ENCODE data around the gene PIP5K1C. TPM values are rescaled to one million over a fixed set of nuclear protein-coding genes. Genes with fewer than 3 reads are reported as not detected.
"Not testable (repeated sequence)": the region's sequence is repeated elsewhere in the genome, so short reads cannot be mapped to it uniquely, and the experiment has no call there.

The PIP5K1C gene
- total RNA-seq, 1 experiment from 2014 or later = 18.9 TPM

DNA sequence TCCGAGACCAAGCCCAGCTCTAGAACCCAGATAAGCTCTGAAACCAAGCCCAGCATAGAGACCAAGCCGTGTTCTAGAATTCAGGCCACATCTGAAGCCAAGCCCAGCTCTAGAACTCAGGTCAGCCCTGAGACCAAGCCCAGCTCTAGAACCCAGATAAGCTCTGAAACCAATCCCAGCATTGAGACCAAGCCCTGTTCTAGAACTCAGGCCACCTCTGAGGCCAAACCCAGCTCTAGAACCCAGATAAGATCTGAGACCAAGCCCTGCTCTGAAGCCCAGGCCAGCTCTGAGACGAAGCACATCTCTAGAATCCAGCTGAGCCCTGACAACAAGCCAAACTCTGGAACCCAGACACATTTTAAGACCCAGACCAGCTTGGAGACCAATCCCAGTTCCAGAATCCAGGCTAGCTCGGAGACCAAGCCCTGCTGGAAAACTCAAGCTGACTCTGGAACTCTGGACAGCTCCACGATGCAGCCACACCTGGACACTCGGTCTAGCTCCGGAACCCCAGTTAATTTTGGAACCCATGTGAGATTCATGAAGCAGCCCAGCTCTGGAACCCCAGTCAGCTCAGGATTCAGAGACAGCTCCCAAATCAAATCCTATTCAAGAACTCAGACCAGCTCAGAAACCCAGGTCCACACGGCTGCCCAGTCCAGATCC lies 109.1 kb downstream of the PIP5K1C start:
- no peak for DNase-seq (ENCODE audit: low spot score)

DNA sequence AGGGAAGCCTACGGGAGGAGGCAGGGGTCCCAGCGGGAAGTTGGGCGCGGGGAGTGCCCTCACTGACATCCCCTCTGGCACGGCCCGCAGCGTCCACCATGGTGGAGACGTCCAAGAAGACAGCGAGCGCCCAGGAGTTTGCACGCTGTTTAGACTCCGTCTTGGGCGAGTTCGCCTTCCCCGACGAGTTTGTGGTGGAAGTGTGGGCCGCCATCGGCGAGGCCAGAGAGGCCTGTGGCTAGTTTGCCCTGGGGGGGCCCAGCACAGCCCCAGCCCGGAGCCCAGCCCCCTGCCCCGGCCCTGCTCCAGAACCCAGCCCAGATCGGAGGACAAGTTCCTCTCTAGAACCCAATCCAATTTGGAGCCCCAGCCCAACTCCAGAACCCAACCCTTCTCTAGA lies 110.3 kb downstream of the PIP5K1C start:
- no peak for DNase-seq (ENCODE audit: low spot score)

DNA sequence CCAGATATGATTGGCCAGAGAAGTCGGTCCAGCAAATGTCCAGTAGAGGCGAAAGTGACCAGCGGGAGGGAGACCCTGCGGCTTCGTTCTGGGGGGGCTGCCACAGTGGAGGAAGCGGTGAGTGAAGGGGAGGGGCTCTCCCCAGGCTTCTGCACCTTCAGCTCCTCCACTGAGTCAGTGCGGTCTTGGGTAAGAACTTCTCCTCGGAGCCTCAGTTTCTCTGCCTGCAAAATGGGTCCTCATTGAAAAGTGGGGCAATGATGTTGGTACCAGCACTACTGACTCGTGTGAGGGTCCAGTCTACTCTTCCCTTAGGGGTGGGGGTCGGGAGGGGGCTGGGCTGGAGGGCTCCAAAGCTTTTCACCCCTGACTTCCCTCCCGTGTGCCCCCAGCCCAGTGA lies 110.8 kb downstream of the PIP5K1C start:
- no peak for DNase-seq (ENCODE audit: low spot score)

DNA sequence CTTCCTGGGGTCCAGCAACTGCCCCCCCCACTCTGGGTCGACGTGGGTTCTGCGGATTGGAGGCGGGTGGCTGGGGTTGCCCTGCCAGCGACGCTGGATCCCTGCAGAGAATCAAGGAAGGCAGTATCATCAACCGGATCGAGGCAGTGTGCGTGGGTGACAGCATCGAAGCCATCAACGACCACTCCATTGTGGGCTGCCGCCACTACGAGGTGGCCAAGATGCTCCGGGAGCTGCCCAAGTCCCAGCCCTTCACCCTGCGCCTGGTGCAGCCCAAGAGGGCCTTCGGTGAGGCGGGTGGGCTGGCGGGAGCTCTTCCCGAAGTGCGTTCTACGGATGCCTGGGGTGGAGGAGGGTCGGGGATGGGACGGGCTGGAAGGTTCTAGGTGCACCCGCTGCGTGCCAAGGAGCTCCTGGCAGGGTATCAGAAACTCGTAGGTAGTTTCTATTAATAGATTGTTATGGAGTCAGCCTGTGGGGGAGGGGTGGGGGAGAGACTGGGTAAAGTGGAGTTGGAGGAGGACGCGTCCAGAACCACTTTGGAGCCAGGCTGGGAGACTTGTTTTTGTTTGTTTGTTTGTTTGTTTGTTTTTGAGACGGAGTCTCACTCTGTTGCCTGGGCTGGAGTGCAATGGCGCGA lies 113.4 kb downstream of the PIP5K1C start:
- DNase-seq (ENCODE audit: low spot score) = no peak

DNA sequence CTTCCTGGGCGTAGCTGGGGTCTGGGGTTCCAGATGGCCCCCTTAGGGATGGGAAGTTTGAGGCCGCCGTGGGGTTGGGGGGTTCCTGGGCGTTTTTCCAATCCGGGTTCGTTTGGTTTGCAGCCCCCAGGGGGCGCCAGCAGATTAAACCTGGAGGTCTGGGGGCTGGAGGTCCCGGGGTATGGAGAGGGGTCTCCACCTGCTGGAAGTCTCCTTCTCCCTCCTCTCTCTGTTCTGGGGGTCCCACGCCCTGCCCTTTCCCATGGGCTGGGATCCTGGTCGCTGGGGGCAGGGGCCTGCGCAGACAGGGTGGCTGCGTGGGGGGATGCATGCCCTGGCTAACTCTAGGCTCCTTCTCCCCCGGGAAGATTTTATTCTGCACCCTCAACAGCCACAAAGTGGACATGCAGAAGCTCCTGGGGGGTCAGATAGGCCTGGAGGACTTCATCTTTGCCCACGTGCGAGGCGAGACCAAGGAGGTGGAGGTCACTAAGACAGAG lies 114.1 kb downstream of the PIP5K1C start:
- no peak for DNase-seq (ENCODE audit: low spot score)

DNA sequence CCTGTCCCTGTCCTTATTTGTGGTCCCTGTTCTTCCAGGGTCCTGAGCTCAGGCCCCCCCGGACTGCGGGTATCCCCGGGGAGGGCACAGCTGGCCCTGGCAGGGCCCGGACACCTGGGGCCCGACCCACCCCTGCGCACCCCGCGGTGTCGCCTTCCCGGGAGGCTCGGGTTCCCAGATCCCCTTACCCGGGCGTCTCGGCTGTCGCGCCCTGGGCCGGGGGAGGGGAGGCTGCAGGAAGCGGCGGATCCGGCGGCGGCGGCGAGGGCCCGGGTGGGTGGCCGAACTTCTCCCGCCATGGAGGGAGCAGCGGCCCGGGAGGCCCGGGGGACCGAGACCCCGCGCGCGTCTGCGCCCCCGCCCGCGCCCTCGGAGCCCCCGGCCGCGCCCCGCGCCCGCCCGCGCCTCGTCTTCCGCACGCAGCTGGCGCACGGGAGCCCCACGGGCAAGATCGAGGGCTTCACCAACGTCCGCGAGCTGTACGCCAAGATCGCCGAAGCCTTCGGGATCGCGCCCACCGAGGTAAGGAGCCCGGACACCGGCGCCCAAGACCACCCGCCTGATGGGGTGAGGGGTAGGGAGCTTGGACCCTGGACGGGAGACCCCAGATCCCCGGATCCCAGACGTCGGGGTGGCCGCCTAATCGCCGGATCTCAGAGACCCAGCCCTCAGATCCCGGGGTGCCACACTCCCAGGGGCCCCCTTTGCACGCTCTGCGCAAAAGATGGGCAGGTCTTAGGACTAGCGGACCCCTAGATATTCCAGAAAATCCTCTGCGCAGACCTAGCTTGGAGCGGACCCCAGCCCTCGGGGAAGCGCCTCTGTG lies 114.8 kb downstream of the PIP5K1C start, which contains the start of gene GIPC3:
Gene GIPC3 (plus strand): TSS at position 178 of the 826 bp plus-strand sequence. CDS start 120 bp downstream, at position 298.
- DNase-seq (ENCODE audit: low spot score) = no peak

DNA sequence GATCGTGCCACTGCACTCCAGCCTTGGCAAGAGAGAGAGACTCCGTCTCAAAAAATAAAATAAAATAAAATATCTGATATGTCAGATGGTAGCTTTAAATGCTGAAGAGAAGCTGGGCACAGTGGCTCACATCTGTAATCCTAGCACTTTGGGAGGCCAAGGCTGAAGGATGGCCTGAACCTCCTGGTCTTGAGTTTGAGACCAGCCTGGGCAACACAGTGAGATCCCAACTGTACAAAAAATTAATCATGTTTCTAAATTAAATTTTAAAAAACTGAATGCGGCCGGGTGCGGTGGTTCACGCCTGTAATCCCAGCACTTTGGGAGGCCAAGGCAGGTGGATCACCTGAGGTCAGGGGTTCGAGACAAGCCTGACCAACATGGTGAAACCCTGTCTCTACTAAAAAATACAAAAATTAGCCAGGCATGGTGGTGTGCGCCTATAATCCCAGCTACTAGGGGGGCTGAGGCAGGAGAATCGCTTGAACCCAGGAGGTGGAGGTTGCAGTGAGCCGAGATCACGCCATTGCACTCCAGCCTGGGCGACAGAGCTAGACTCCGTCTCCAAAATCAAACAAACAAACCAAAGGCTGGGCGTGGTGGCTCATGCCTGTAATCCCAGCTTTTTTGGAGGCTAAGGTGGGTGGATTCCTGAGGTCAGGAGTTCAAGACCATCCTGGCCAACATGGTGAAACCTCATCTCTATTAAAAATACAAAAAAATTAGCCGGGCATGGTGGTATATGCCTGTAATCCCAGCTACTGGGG lies 116.0 kb downstream of the PIP5K1C start:
- not testable (repeated sequence) for DNase-seq (ENCODE audit: low spot score)

DNA sequence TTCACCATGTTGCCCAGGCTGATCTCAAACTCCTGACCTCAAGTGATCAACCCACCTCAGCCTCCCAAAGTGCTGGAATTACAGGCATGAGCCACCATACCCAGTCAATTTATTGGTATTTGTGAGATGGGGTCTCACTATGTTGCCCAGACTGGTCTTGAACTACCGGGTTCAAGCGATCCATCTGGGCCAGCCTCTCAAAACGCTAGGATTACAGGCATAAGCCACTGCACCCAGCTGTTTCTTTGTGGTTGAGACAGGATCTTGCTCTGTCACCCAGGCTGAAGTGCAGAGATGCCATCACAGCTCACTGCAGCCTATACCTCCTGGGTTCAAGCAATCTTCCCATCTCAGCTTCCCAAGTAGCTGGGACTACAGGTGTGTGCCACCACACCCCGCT lies 118.5 kb downstream of the PIP5K1C start:
- DNase-seq (ENCODE audit: low spot score) = not testable (repeated sequence)

Other genes with a start within 250 kb of the PIP5K1C start
- 0.58 and 2.5 TPM in 2 replicates for gene SMIM24, start 219.9 kb downstream of the PIP5K1C start, total RNA-seq (2014; rRNA removed; shearing (Covaris generic))
- 0.60 and 1.4 TPM in 2 replicates for gene SMIM44, start 217.0 kb downstream of the PIP5K1C start, total RNA-seq (2014; rRNA removed; shearing (Covaris generic))
- 46.8 and 52.8 TPM in 2 replicates for gene DOHH, start 199.8 kb downstream of the PIP5K1C start, total RNA-seq (2014; rRNA removed; shearing (Covaris generic))
- gene FZR1, start 194.2 kb downstream of the PIP5K1C start, total RNA-seq (2014; rRNA removed; shearing (Covaris generic)) = 49.8 and 62.5 TPM in 2 replicates
- gene TEKTIP1, start 161.3 kb downstream of the PIP5K1C start, total RNA-seq (2014; rRNA removed; shearing (Covaris generic)) = not detected in 2 replicates
- 177 and 185 TPM in 2 replicates for gene MFSD12, start 142.9 kb downstream of the PIP5K1C start, total RNA-seq (2014; rRNA removed; shearing (Covaris generic))
- gene HMG20B, start 127.5 kb downstream of the PIP5K1C start, total RNA-seq (2014; rRNA removed; shearing (Covaris generic)) = 120 and 152 TPM in 2 replicates
- gene GIPC3, start 115.0 kb downstream of the PIP5K1C start, total RNA-seq (2014; rRNA removed; shearing (Covaris generic)) = not detected in 2 replicates
- not detected in 2 replicates for gene TBXA2R, start 93.6 kb downstream of the PIP5K1C start, total RNA-seq (2014; rRNA removed; shearing (Covaris generic))
- 54.7 and 55.5 TPM in 2 replicates for gene CACTIN, start 73.7 kb downstream of the PIP5K1C start, total RNA-seq (2014; rRNA removed; shearing (Covaris generic))
- 127 and 139 TPM in 2 replicates for gene TJP3, start 7.9 kb upstream of the PIP5K1C start, total RNA-seq (2014; rRNA removed; shearing (Covaris generic))
- gene APBA3, start 61.2 kb upstream of the PIP5K1C start, total RNA-seq (2014; rRNA removed; shearing (Covaris generic)) = 31.4 TPM in 2 replicates
- gene MRPL54, start 62.2 kb upstream of the PIP5K1C start, total RNA-seq (2014; rRNA removed; shearing (Covaris generic)) = 50.7 and 59.5 TPM in 2 replicates
- not detected in 2 replicates for gene RAX2, start 71.8 kb upstream of the PIP5K1C start, total RNA-seq (2014; rRNA removed; shearing (Covaris generic))
- gene MATK, start 85.9 kb upstream of the PIP5K1C start, total RNA-seq (2014; rRNA removed; shearing (Covaris generic)) = 0.92 TPM in 1 of 2 replicates, not detected in the other
- gene ZFR2, start 168.6 kb upstream of the PIP5K1C start, total RNA-seq (2014; rRNA removed; shearing (Covaris generic)) = not detected in 2 replicates
- gene ATCAY, start 180.2 kb upstream of the PIP5K1C start, total RNA-seq (2014; rRNA removed; shearing (Covaris generic)) = not detected in 2 replicates
- not detected in 2 replicates for gene NMRK2, start 232.6 kb upstream of the PIP5K1C start, total RNA-seq (2014; rRNA removed; shearing (Covaris generic))

All from HT-29 (cell line).